HepG2 (cell line): ENCODE results near the gene UBAP2. TPM values are rescaled to one million over a fixed set of nuclear protein-coding genes. Genes with fewer than 3 reads are reported as not detected.

Experiments
- ATAC-seq: fragments of 200-7000 bp; cut with Tn5 transposase; 3 replicates; pipeline ENCODE4 v1.9.1; 2020; ENCODE audit warnings: mild to moderate bottlenecking, moderate library complexity
- BruUV-seq: library from RNA; stranded (reverse); fragments of 400-500 nt; replicated peaks from 2 replicates; lab custom pipeline; 2021; lab: Mats Ljungman, UMichigan
- CTCF ChIA-PET: fragments of 300-600 bp; formaldehyde crosslinking; extraction: SDS; loops from one replicate; lab custom pipeline; 2021; ENCODE audit warnings: low total read pairs, inconsistent platforms, low intra/inter-chr PET ratio; lab: Yijun Ruan, JAX
- POLR2A ChIA-PET: fragments of 350-600 bp; sonication (Branson Sonifier 250); formaldehyde crosslinking; loops from one replicate; lab custom pipeline; 2020; ENCODE audit warnings: antibody characterized with exemption, inconsistent platforms; lab: Yijun Ruan, JAX
- DNase-seq: peaks from one replicate; pipeline ENCODE4 v3.0.0-alpha.2; 2015; ENCODE audit warnings: low spot score
- FAIRE-seq: peaks from 3 replicates; lab custom pipeline; 2011; peaks lifted over from hg19 to GRCh38; lab: Jason Lieb, UNC
- H2AFZ ChIP-seq: one replicate; pipeline ENCODE4 v1.6.1; 2011; ENCODE audit warnings: low read length, inconsistent platforms
- H3K27ac ChIP-seq: fragments of 300-600 bp; 3 replicates; pipeline ENCODE4 v1.8.0; 2011; ENCODE audit warnings: mixed run types, mild to moderate bottlenecking, mixed read lengths, low read length, inconsistent platforms; ENCODE audit not compliant: insufficient read depth; ENCODE audit errors: extremely low read length
- H3K27me3 ChIP-seq, 2 experiments: fragments of 200-600 bp in 1 of 2; 2 replicates in 1 of 2; 3 replicates in 1 of 2; pipeline versions ENCODE4 v1.6.0 to v1.8.0; 2011; ENCODE audit warnings: low read length in 2 of 2, mild to moderate bottlenecking in 2 of 2, moderate library complexity in 2 of 2, inconsistent platforms in 1 of 2; ENCODE audit not compliant: insufficient read depth in 2 of 2, control insufficient read depth in 1 of 2
- H3K36me3 ChIP-seq, 2 experiments: fragments of 200-600 bp in 1 of 2; replicated peaks in 1 of 2; 2 replicates in 1 of 2; 3 replicates in 1 of 2; pipeline versions ENCODE4 v1.5.1 to v1.8.0; 2011; ENCODE audit warnings: low read length in 2 of 2, inconsistent platforms in 1 of 2; ENCODE audit not compliant: insufficient read depth in 2 of 2, control insufficient read depth in 1 of 2
- H3K4me1 ChIP-seq: 2 replicates; pipeline ENCODE4 v1.5.1; 2012; ENCODE audit warnings: low read length, inconsistent platforms; ENCODE audit not compliant: insufficient read depth
- H3K4me2 ChIP-seq: 2 replicates; pipeline ENCODE4 v1.6.0; 2011; ENCODE audit warnings: low read depth, low read length, inconsistent platforms
- H3K4me3 ChIP-seq, 3 experiments: fragments of 200-600 bp in 1 of 3; sonication (generic), shearing (Covaris generic) in 1 of 3; replicated peaks in 1 of 3; 2 replicates each; pipeline ENCODE4 v1.5.1; 2011 to 2016; ENCODE audit warnings: low read length in 3 of 3, inconsistent platforms in 2 of 3, low read depth in 2 of 3, mild to moderate bottlenecking in 2 of 3, control low read depth in 1 of 3, mixed read lengths in 1 of 3; ENCODE audit not compliant: insufficient read depth in 1 of 3
- H3K79me2 ChIP-seq: one replicate; pipeline ENCODE4 v1.6.1; 2011; ENCODE audit warnings: low read length, inconsistent platforms; ENCODE audit not compliant: insufficient read depth
- H3K9ac ChIP-seq: 2 replicates; pipeline ENCODE4 v1.6.0; 2011; ENCODE audit warnings: mild to moderate bottlenecking, low read depth, low read length, inconsistent platforms; ENCODE audit not compliant: insufficient read depth
- H3K9me3 ChIP-seq: 2 replicates; pipeline ENCODE4 v1.5.1; 2012; ENCODE audit warnings: mild to moderate bottlenecking, low read length
- H4K20me1 ChIP-seq: 2 replicates; pipeline ENCODE4 v1.6.0; 2011; ENCODE audit warnings: inconsistent platforms, mild to moderate bottlenecking, low read length, moderate library complexity; ENCODE audit not compliant: insufficient read depth
- IRX3 ChIP-seq: sonication (generic); formaldehyde crosslinking; IDR thresholded peaks from 2 replicates; pipeline ENCODE4 v1.8.1; 2023; ENCODE audit warnings: mild to moderate bottlenecking, low read depth, missing genetic modification reagents, borderline replicate concordance
- NR1H2 ChIP-seq: sonication (generic); formaldehyde crosslinking; IDR thresholded peaks from 2 replicates; pipeline ENCODE4 v1.8.1; 2022; ENCODE audit warnings: low read depth, missing genetic modification reagents, borderline replicate concordance
- RXRA ChIP-seq: sonication (generic); formaldehyde crosslinking; IDR thresholded peaks from 2 replicates; pipeline ENCODE4 v1.5.1; 2020; ENCODE audit warnings: missing genetic modification reagents
- ZNF121 ChIP-seq: sonication (generic); formaldehyde crosslinking; IDR thresholded peaks from 2 replicates; pipeline ENCODE4 v1.5.0; 2020; ENCODE audit warnings: mild to moderate bottlenecking, missing genetic modification reagents
- whole genome bisulfite sequencing: methylation state at CpG from one replicate; pipeline ENCODE4 v1.1.6; 2017; ENCODE audit warnings: low lambda C conversion rate; 5-methylcytosine and 5-hydroxymethylcytosine counted together
- in situ Hi-C: cut with HindIII; loops from 2 replicates; pipeline ENCODE4 v1.10.0; 2017; ENCODE audit warnings: low pct_unique_long_range_greater_than_20kb; ENCODE audit not compliant: extremely low pct_ligation_motif_present
- intact Hi-C: fragments of 100-400 bp; cut with micrococcal nuclease; formaldehyde crosslinking; loops from one replicate; pipeline ENCODE4 v1.10.0; 2022; ENCODE audit not compliant: unreplicated experiment
- polyA plus RNA-seq, 8 experiments: library from polyadenylated mRNA; depleted of rRNA in 3 of 8; stranded (reverse) in 7 of 8; unstranded in 1 of 8; fragments of >200 nt; fragmentation: Illumina TruSeq in 4 of 8; extraction: Trizol in 4 of 8; gene quantifications; 2 replicates each; pipeline versions ENCODE4 v1.2.1 to v1.2.3, GENCODE V29; 2011 to 2016; ENCODE audit warnings: low read depth in 4 of 8, missing spikeins in 1 of 8, mixed read lengths in 1 of 8; ENCODE audit not compliant: insufficient read depth in 1 of 8
- total RNA-seq, 5 experiments: library from RNA; depleted of rRNA; stranded (reverse); fragments of >200 nt; fragmentation: Illumina TruSeq; extraction: Trizol; gene quantifications; 2 replicates each; pipeline ENCODE4 v1.2.3, GENCODE V29; 2016; ENCODE audit warnings: low read depth in 1 of 5
- TF ChIP-seq, protein P1 (sequence below): sonication (generic); formaldehyde crosslinking; IDR thresholded peaks from 2 replicates; pipeline ENCODE4 v1.5.0; 2020; ENCODE audit warnings: mild to moderate bottlenecking, missing genetic modification reagents

The UBAP2 gene
- total and polyA plus RNA-seq, 2 of the 13 experiments (the other 11 are each of a cell fraction or from before 2014, with no cell fraction given) = 19.0 to 22.0 TPM

DNA sequence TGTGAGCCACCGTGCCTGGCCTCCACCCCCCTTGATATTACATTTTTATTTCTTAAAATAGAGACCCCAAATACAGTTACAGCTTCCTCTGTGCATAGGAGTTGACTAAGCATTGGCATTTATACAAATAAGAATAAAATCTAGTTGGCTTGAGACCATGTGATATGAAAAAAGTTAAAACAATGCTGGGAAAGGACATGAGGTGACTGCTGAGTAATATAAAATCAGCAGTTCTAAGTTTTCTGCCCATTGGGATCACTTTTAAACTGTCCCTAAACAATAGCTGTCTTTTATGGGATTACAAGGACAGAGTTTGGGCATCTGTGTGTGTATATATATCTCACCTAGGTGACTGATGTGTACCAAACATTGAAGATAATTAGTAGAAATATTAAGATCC lies 135.1 kb downstream of the UBAP2 start:
- H3K4me2 ChIP-seq = no peak overlapping the region
- no peaks in the 10 kb centered on the region for H3K9me3 ChIP-seq
- H3K27me3 ChIP-seq = no peaks in the 10 kb centered on the region
- TF ChIP-seq, protein P1, sequence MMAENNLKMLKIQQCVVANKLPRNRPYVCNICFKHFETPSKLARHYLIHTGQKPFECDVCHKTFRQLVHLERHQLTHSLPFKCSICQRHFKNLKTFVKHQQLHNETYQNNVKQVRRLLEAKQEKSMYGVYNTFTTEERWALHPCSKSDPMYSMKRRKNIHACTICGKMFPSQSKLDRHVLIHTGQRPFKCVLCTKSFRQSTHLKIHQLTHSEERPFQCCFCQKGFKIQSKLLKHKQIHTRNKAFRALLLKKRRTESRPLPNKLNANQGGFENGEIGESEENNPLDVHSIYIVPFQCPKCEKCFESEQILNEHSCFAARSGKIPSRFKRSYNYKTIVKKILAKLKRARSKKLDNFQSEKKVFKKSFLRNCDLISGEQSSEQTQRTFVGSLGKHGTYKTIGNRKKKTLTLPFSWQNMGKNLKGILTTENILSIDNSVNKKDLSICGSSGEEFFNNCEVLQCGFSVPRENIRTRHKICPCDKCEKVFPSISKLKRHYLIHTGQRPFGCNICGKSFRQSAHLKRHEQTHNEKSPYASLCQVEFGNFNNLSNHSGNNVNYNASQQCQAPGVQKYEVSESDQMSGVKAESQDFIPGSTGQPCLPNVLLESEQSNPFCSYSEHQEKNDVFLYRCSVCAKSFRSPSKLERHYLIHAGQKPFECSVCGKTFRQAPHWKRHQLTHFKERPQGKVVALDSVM (CRISPR knock-in tag) = 0 out of 2 replicates have a peak, but pooled peaks have one; percentile 18
- TF ChIP-seq RXRA (CRISPR knock-in tag) (no peak), IRX3 (CRISPR knock-in tag) (no peak)
- intact Hi-C loops = no loop called here
- peaks cover 15 to 65% of the 10 kb centered on the region in 2 experiments for H3K36me3 ChIP-seq
- no peaks in the 10 kb centered on the region for H4K20me1 ChIP-seq
- no peaks in the 10 kb centered on the region for H3K4me1 ChIP-seq
- in situ Hi-C loops = no loop called here
- H3K4me3 ChIP-seq = no peak overlapping the region
- ChIA-PET POLR2A (no interaction called here), CTCF (no interaction called here)
- no peak for DNase-seq
- no peak overlapping the region for H3K27ac ChIP-seq
- no TSS peak for BruUV-seq
- no peak for FAIRE-seq
- peaks cover 5% of the 10 kb centered on the region for H3K79me2 ChIP-seq
- 94% methylated on average over 1 of the region's 1 CpG for WGBS
- H2AFZ ChIP-seq = no peak overlapping the region
- no peak for ATAC-seq
- no peak overlapping the region for H3K9ac ChIP-seq

DNA sequence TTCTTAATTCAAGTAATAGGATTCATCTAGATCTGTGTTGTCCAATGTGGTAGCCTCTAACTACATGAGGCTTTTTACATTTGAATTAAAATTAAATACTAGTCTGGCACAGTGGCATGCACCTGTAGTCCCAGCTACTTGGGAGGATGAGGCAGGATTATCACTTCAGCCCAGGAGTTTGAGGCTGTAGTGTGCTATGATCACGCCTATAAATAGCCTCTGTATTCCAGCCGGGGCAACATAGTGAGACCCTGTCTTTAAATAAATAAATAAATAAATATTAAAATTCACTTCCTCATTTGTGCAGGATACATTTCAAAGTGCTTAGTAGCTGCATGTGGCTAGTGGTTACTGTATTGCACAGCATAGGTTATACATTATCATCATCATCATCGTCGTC lies 139.9 kb downstream of the UBAP2 start:
- 0 out of 2 replicates have a peak, but pooled peaks have one; percentile 55 for TF ChIP-seq ZNF121 (CRISPR knock-in tag)
- no peak for TF ChIP-seq NR1H2
- no peak overlapping the region for H3K9ac ChIP-seq
- 98% methylated on average over 4 of the region's 4 CpGs for WGBS
- no TSS peak for BruUV-seq
- no peak for DNase-seq
- no peak overlapping the region for H2AFZ ChIP-seq
- H3K27ac ChIP-seq = no peak overlapping the region
- no peak for ATAC-seq
- H3K4me1 ChIP-seq = peaks cover 20% of the 10 kb centered on the region
- in situ Hi-C loops = no loop called here
- no peak for FAIRE-seq
- no peaks in the 10 kb centered on the region for H3K9me3 ChIP-seq
- H4K20me1 ChIP-seq = peaks cover 11% of the 10 kb centered on the region
- POLR2A ChIA-PET = no interaction called here
- no peak overlapping the region for H3K4me2 ChIP-seq
- H3K27me3 ChIP-seq = no peaks in the 10 kb centered on the region
- intact Hi-C loops = no loop called here
- H3K36me3 ChIP-seq = peaks cover 3 to 48% of the 10 kb centered on the region in 2 experiments
- H3K79me2 ChIP-seq = peaks cover 36% of the 10 kb centered on the region
- H3K4me3 ChIP-seq = no peak overlapping the region
- CTCF ChIA-PET = no interaction called here
